ENCODE measurements around the gene LRPAP1. TPM values are rescaled to one million over a fixed set of nuclear protein-coding genes. Genes with fewer than 3 reads are reported as not detected.

The LRPAP1 gene
- total RNA-seq, 1 donor from 2014 or later: 68.1 TPM

DNA sequence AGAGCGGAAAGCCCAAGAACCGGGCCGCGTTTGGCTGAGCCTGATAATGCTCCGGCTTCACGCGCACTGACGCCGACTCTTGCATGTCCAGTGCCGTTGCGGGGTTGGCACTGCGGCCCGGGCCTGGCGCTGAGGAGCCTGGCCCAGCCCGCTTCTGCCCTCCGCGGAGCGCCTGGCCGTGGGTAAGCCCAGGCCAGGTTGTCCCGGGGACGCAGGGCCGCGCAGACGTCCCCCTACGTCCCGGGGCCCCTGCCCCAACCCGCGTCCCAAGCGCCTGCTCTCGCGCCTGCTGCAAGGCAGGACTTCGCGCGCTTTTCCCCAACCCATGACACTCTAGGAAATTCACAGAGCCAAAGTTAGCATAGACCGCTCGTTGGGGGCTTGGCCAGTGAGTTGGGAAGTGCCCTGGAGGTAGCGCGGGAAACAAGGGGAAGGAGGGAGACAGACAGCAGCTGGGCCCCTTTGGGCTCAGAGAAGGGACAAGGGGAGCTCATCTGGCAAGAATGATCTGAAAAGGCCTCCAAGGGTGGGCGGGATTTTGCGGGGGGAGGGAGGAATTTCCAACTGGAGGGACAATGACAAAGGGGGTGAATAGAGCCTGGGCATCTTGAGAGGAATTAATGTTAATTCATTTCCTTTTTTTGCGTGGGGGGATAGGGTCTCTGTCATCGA, 665 bp upstream of the LRPAP1 start:
- DNase-seq (ENCODE audit: low spot score): no peak

DNA sequence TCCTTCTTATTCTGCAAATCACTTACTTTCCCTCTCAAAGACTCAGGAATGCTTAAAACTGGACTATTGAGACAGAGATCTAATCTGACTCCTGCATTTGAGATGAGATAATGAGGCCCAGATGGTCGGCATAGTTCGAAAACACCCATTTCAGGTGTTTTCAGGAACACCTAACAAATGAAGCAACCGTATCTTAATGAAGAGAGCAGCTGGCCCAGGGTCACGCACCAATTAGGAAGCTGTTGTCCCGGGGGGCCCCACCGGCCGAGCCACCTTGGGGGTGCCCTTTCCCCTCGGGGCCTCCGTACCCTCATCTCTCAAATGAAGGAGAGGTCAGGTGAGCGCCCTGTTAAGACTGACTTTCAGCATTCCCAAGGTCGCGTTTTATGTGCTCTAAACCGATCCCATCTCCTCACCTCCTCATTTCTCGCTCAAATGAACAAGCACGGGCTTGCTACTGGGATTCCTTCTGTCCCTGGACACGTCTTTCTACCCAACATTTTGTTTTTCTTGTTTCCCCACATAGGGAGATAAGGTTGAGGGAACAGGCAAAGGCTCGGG, 824 bp downstream of the LRPAP1 start:
- peak; percentile 29 for DNase-seq (ENCODE audit: low spot score)

DNA sequence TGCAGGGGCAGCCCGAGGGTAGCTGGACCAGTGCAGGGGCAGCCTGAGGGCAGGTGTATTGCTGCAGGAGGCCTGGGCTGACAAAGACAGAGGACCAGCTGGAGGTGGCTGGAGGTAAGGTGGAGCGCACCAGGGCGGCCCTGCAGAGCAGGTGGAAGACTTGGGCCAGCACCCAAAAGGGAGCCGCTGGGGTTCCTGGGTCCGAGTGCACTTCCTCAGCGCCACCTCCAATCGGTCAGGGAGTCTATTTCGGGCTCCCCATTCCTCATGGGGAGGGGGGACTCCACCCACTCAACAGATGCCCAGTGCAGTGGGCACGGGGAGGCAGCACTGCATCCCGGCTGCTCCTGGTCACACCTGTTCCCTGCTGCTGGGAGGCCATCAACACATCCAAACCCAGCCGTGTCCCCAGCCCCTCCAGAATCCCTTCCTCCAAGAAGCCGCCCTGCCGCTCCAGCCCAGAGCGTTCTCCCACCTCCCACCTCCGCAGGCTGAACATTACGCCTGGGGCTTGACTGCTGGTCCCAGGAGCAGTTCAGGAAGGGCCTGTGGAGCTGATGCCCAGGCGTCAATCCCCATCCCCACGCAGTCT, 1.5 kb downstream of the LRPAP1 start:
- DNase-seq (ENCODE audit: low spot score): no peak

DNA sequence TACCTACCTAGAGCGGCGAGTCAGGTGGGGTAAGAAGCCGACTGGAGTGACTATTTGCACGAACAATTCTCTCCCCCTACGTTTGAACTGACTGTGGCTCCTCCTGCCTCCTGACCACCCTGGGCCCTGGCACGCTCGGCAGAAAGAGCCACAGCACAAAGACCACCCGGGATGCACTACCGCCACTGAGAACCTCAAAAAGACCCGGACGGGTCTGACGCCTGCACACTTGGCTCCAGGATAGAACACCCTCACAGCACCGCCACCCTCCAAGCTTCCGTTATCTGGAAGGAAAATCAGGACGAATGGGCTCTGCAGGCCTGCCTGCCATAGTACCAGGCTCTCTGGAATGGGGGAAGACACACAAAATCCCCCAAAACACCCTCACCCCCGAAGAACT, 2.2 kb downstream of the LRPAP1 start:
- no peak for DNase-seq (ENCODE audit: low spot score)

DNA sequence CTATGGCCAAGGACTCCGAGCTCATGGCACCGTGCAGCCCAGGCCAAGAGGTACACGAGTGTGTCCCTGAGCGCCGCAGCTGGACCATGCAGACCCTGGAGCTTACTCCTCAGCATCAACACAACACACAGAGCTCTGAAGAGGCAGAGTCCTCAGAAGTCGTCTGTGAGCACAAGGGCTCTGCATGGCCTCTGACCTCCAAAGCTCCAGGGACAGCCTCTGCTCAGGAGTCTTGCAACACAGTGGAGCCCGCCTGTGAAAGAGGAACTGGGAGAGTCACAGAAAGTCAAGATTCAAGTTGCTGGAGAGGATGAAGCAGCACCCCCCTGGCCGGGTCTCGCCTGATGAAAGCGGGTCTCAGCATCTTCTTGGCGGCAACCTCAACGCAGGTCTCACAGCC, 2.9 kb downstream of the LRPAP1 start:
- DNase-seq (ENCODE audit: low spot score): peak; percentile 11

DNA sequence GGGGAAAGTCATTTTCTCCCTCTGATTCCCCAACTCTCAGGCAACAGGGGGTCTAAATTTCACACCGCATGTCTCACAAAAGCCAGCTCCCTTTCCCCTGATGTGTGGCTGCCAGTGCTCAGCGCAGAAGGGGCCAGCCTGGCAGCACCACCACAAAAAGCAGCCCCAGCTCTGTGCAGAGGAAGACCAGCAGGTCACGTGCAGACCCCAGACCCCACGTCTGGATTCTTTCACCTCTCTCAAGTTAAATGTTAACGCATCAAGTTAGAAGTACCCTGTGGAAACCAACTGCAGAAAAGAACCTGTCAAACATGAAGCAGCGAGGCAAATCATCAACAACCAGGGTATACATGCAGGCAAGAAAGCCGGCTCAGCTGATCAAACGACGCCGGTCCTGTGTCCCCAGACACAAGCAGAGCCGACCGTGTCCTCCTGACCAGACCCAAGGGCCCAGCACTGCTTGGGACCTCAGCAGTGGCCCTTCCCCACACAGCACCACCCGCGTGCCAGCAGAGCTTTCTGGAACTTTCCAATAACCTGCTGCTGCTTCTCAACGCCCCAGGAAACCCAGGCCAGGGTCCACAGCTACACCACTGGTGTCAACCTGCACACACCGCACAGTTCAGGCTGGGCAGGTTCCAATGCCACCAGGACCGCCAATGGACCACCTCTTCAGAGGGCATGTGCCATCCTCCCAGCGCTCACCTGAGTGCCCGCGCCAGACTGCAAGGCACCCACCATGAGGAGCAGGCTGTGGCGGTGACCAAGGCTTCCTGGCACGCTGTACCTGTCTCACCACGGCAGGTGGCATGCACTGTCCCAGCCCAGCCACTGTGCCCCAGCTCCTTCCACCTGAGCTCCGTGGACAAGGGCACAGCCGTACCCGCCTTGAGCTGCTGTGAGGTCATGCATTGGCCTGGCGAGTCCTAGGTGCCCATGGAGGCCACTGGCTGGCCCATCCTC, 4.0 kb downstream of the LRPAP1 start:
- DNase-seq (ENCODE audit: low spot score): no peak

DNA sequence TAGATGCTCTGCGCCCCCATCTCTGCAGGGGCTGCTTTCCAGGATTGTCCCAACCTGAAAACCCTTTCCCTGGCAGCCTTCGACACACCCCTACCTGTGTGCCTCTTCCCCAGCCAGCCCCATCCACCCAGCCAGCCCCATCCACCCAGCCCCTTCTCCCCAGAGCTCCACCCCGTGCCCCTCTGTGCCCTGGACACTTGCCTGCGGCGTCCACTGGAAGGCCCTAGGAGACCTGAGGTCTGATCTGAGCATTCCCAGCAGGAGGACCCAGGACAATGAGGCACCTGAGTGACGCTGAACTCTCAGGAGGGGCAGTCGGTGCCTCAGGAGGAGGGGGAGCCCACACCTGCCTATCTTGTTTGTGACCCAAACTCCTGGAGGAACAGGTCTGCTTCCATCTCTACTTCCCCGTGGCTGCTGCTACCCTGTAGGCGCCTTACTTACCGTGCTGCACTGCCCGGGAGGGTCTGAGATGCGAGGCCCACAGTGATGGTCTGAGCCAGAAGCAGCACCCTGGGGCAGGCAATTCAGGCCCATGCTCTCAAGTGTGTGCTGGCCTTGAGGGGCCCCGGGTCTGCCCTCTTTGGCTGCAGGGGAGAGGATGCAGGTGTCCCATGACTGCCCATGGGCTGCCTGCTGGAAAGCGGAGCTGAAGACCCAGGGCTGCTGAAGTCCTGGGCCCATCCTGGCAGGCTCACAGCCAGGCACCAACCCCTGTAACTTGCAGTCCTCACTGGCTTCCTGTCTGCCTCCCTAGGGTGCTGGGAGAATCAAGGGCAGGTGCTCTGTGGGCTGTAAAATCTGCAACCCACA, 4.9 kb downstream of the LRPAP1 start:
- no peak for DNase-seq (ENCODE audit: low spot score)

DNA sequence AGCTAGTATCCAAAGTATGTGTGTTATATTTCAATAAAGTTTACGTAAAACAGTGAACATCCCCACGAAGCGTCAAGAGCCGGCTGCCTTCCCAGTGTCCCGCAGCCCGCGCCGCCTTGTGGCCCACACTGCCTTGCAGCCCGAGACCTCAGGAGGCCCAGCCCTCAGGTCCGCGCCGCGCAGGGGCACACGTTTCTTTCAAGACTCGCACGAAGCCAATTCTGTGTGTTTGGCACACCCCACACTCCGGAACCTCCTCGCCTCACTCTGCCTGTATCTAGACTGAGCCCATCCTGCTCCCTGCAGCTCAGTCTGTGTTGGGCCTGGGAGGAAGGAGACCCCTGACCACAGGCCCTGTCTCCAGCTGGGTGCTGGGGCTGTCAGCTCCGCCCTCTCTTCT, 5.8 kb downstream of the LRPAP1 start:
- no peak for DNase-seq (ENCODE audit: low spot score)

DNA sequence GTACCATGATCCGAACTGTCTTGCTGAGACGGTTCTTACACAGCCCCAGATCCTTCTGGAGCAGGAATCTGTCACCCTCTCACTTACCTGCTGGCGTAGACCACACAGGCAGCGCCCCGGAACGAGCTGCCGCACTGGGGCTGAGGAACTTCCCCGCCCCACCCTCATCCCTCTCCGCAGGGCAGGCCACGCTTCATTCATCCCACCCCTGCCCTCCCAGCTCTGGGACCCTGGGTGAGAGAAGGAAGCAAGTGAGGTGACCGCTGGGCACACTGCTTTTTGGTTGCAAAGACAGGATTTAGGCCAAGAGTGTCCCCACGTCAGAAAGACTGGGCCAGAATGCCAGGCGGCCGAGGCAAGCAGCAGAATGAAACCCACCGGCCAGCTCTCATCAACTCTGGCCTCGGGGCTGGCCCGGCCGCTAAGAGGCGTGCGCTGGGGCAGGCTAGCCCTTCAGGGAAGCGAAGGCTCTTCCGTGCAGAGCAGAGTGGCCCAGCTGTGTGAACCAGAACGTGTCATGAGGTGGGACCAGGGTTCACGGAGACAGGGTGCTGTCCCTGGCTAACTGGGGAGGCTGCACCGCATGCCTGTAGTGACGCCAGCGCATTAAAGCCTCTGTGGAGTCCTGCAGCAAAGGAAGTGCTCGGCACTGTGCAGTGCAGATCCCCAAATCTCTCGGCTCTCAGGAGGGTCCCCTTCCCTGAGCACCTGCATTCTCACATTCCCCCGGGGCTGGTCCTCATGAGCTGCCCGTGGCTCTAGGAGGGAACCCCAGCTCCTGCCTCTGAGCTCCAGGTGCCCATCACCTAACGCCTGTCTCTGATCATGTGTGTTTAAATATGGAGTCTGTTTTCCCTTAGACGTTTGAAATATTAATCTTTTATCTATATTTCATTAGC, 6.4 kb downstream of the LRPAP1 start:
- DNase-seq (ENCODE audit: low spot score): no peak

DNA sequence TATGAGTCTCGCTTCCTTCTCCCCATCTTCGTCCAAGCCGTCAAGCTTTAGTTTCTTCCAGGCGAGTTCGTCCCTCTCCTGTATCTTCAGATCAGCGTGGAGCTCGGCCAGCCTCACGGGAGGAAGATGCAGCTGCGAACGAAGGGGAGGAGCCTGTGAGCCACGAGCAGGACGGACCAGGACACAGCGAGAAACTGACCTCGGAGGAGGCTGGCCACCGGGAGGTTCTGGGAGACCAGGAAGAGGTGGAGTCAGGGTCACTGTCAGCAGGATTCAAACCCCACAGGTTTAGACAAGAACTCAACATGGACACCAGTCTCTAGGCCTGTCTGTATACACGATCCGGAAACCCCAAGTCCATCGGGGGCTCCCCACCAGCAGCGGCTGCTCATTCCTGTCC, 7.3 kb downstream of the LRPAP1 start:
- no peak for DNase-seq (ENCODE audit: low spot score)

DNA sequence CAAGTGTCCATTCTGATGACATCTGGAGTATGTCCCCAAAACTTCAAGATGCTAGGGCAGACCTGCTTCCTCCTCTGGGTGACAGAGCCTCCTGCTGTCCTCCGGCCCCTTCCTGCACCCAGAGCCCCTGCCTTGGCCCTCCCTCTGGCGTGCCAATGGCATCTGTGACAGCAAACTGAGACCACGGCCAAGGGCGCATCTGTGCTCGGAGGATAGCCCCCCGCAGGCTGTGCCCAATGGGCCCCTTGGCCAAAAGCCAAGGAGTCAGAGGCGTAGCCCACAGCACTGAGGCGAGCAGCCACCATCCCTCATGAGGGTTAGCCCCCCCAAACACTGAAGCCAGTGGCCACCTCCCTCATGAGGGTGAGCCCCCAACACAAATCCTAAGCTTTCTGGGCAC, 7.9 kb downstream of the LRPAP1 start:
- no peak for DNase-seq (ENCODE audit: low spot score)

DNA sequence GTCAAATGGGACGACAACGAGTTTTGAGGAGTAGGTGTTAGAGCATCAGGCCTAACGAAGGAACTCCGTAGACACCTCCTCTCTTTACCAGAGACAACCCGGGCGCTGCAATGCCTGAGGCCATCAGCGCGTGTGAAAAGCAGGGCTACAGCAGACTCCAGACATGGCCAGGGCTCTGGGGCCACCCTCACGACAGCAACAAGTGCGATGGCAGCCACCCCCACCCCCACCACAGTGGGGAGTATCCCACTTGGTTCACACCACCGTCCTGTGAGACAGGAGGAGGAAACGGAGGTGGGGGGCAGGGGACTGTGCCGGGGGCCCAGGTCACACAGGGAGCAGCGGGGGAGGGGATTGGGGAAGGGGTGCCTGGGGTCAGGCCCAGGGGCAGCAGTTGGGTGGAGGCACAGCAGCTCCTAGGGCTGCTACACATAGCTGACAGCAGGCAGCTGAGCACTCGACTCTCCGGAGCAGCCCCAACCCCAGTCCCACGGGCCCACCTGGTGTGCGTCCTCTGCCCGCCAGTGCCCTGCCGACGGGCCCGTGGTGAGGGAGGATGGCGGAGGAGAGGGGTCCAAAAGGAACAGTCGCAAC, 8.5 kb downstream of the LRPAP1 start:
- no peak for DNase-seq (ENCODE audit: low spot score)

DNA sequence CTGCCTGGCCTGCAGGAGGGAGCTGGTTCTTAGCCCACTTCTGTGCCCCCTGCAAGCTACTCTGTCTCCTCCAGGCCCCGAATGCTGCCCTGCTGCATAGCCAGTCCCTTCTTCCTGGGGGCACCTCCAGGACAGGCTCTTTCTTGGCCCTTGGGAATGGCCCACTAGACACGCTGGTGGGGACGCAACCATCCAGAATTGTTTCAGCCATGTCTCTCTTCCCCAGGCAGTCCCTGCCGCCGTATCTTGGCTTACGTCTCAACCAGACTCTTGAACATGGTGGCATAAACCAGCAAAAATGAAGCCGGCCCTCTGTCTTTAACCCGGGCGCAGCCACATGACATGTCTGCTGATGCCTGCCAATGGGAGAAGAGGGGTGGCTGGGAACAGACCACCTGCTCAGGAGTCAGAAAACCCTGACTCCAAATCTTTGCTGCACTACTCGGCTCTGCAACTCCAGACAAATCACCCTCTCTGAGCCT, 9.0 kb downstream of the LRPAP1 start:
- DNase-seq (ENCODE audit: low spot score): no peak

DNA sequence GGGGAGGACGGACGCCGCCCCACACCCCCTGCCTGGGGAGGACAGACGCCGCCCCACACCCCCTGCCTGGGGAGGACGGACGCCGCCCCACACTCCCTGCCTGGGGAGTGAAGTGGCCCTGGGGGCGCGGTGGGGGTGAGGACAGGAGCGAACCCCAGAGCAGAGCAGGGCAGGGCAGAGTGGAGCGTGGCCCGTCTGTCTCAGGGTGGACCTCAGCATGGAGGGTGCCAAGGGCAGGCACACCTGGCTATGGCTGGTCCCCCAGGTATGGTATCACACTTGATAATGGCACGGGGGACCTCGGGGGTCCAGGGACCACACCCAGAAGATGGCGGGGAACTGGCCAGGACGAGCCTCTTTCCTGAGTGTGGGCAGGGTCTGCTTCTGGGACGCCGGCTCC, 9.6 kb downstream of the LRPAP1 start:
- no peak for DNase-seq (ENCODE audit: low spot score)

DNA sequence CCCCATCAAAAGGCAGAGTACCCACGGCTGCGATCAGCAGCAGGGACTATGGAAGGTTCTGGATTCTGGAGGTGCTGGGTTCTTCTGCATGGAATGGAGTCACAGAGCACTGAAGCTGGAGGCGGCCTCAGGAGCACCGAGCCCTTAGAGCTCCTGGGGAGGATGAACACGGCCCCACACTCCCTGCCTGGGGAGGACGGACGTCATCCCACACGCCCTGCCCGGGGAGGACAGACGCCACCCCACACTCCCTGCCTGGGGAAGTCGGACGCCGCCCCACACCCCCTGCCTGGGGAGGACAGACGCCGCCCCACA, 9.9 kb downstream of the LRPAP1 start:
- DNase-seq (ENCODE audit: low spot score): no peak

DNA sequence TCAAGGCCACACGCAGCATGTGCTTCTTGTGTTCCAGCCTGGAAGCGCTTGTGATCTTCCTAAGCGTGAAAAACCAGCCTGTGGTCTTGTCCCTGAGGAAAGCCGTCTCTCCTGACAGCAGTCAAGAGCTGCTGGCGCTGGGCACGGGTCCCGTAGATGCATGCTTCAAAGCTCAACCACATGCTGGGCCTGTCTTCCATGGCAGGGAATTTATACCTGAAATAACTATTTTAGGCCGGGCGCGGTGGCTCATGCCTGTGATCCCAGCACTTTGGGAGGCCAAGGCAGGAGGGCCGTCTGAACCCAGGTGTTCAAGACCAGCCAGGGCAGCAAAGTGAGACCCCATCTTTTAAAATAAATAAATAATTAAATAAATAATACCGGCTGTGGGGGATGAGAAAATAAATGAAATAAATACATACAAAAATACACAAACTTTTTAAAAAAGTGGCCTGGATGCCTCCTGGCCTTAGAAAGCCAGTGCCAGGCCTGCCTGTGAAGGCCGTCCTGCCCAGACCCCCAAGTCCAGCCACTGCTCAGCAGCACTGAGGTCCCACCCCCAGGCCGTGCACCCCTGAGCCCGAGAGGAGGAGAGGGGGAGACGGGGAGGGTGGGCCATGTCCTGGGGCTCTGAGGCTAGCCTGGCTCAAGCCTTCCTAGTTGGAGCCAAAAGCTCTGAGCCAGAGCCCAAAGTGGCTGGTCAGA, 10.4 kb downstream of the LRPAP1 start:
- DNase-seq (ENCODE audit: low spot score): no peak

DNA sequence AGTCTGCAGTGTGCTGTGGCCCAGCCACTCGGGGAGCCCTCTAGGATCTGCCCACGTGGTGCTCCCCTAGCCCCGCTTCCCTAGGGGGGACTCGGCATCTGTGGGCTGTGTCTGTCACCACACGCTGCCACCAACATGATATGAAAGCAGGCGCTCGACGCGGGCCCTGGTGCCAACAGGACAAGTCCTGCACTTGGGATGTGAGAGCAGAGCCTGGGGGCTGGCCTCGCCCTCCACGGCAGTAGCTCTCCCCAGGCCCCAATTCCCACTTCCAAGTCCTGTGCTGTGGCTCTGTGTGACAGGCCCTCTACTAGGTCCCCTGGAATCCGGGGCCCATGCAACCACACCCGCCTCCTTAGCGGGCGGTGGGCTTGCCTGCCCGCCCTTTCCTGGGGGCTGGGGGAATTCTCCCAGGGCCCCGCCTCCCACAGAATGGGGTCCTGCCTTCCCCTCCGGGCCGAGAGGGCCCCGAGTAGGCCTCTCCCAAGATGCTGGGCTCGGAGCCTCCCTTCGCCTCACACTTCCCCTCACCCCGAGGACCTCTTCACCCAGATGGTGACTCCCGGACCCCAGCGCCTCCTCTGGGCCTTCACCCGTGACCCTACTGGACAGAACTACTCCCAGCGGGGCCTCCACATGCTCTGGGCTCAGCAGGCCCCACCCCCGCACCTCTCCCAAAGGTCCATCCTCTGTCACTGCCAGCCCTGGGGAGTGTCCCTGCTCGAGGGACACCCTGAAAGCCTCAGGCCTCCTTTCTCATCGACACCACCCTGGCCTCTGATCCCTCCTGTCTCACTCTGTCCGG, 11.2 kb downstream of the LRPAP1 start:
- no peak for DNase-seq (ENCODE audit: low spot score)

DNA sequence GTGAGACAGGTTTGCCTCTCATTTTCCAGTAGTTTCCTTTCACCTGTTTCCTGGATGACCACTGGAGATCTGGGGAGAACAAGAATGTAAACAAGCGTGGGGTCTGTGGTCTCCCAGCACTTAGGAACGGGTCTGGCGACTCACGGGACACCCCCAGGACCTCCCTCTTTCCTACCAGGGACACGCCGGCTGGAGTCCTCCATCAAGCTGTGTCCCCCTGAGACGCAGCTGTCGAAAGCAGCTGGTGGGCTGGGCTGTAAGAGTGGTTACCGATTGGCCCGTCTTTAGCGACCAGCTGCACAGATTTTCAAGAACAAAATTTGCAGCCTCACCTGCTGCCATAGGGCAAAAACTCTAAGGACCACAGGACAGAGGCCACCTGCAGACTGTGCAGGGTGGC, 11.9 kb downstream of the LRPAP1 start:
- no peak for DNase-seq (ENCODE audit: low spot score)
